GM12878 (cell line): ENCODE measurements around the gene RRAS. TPM values are rescaled to one million over a fixed set of nuclear protein-coding genes. Genes with fewer than 3 reads are reported as not detected.

Experiments used
- ATAC-seq: fragments of 200-7000 bp; cut with Tn5 transposase; 3 replicates; pipeline ENCODE4 v1.9.1; 2020; ENCODE audit warnings: mild to moderate bottlenecking, moderate library complexity
- BruUV-seq: library from RNA; stranded (reverse); fragments of 400-500 nt; replicated peaks from 2 replicates; lab custom pipeline; 2021; lab: Mats Ljungman, UMichigan
- CTCF ChIA-PET: fragments of 300-600 bp; sonication (Branson Sonifier 250); formaldehyde crosslinking; extraction: SDS; loops from one replicate; lab custom pipeline; 2021; ENCODE audit warnings: inconsistent platforms; lab: Yijun Ruan, JAX
- POLR2A ChIA-PET: fragments of 350-600 bp; formaldehyde crosslinking; extraction: SDS; loops from one replicate; lab custom pipeline; 2021; ENCODE audit warnings: inconsistent platforms; lab: Charles Lee
- RAD21 ChIA-PET: fragments of 300-600 bp; sonication (Branson Sonifier 250); formaldehyde crosslinking; loops from one replicate; lab custom pipeline; 2023; ENCODE audit warnings: antibody characterized with exemption; ENCODE audit not compliant: unreplicated experiment; lab: Charles Lee
- SMC1A ChIA-PET: fragments of 300-600 bp; sonication (Branson Sonifier 250); formaldehyde crosslinking; loops from one replicate; lab custom pipeline; 2023; ENCODE audit not compliant: unreplicated experiment, uncharacterized antibody; lab: Charles Lee
- DNase-seq: peaks from one replicate; pipeline ENCODE4 v3.0.0-alpha.2; 2011; ENCODE audit warnings: low read depth, low spot score
- FAIRE-seq: peaks from 3 replicates; lab custom pipeline; 2011; peaks lifted over from hg19 to GRCh38; lab: Jason Lieb, UNC
- H2AFZ ChIP-seq: 2 replicates; pipeline ENCODE4 v1.6.0; 2011; ENCODE audit warnings: low read depth, low read length, control low read depth; ENCODE audit not compliant: control insufficient read depth
- H3K27ac ChIP-seq: 2 replicates; pipeline ENCODE4 v1.5.1; 2011; ENCODE audit warnings: control low read depth; ENCODE audit not compliant: control insufficient read depth, insufficient read depth
- H3K27me3 ChIP-seq, 2 experiments: replicated peaks in 1 of 2; 2 replicates each; pipeline versions ENCODE4 v1.6.0 to v1.6.1; 2011; ENCODE audit warnings: low read length in 1 of 2; ENCODE audit not compliant: control insufficient read depth in 2 of 2, insufficient read depth in 2 of 2
- H3K36me3 ChIP-seq, 2 experiments: 2 replicates each; pipeline ENCODE4 v1.5.1; 2011; ENCODE audit warnings: low read length in 1 of 2; ENCODE audit not compliant: control insufficient read depth in 2 of 2, insufficient read depth in 2 of 2
- H3K4me1 ChIP-seq: 2 replicates; pipeline ENCODE4 v1.6.1; 2011; ENCODE audit warnings: mild to moderate bottlenecking, low read length, moderate library complexity, mixed read lengths; ENCODE audit not compliant: control insufficient read depth, insufficient read depth
- H3K4me2 ChIP-seq: 2 replicates; pipeline ENCODE4 v1.6.0; 2011; ENCODE audit warnings: control low read depth; ENCODE audit not compliant: control insufficient read depth, insufficient read depth
- H3K4me3 ChIP-seq: fragments of 200-600 bp; sonication (generic); 2 replicates; pipeline ENCODE4 v1.5.1; 2016
- H3K79me2 ChIP-seq: 2 replicates; pipeline ENCODE4 v1.6.0; 2011; ENCODE audit warnings: low read length; ENCODE audit not compliant: control insufficient read depth, insufficient read depth
- H3K9ac ChIP-seq: 2 replicates; pipeline ENCODE4 v1.8.0; 2011; ENCODE audit warnings: low read length, control low read depth, mixed read lengths; ENCODE audit not compliant: control insufficient read depth, insufficient read depth
- H3K9me3 ChIP-seq: replicated peaks from 3 replicates; pipeline ENCODE4 v1.5.1; 2011; ENCODE audit warnings: mild to moderate bottlenecking, low read length; ENCODE audit not compliant: control insufficient read depth, insufficient read depth
- H4K20me1 ChIP-seq: 2 replicates; pipeline ENCODE4 v1.6.0; 2011; ENCODE audit not compliant: control insufficient read depth, insufficient read depth
- CBFB ChIP-seq: IDR thresholded peaks from 2 replicates; pipeline ENCODE4 v1.6.1; 2016; ENCODE audit warnings: antibody characterized with exemption, low read depth
- FOXM1 ChIP-seq: IDR thresholded peaks from 2 replicates; pipeline ENCODE4 v1.6.1; 2012; ENCODE audit warnings: low read depth, mild to moderate bottlenecking, inconsistent platforms, low read length, moderate library complexity
- HDGF ChIP-seq: fragments of 450-650 bp; IDR thresholded peaks from 2 replicates; pipeline ENCODE4 v1.6.1; 2016; ENCODE audit warnings: antibody characterized with exemption
- IKZF2 ChIP-seq, 2 experiments: fragments of 450-650 bp; IDR thresholded peaks; 2 replicates each; pipeline ENCODE4 v1.6.1; 2017; ENCODE audit warnings: mild to moderate bottlenecking in 2 of 2, moderate library complexity in 2 of 2
- POLR2A ChIP-seq: IDR thresholded peaks from 2 replicates; pipeline ENCODE4 v1.6.1; 2011; ENCODE audit warnings: low read depth, mild to moderate bottlenecking, low read length
- POLR2AphosphoS2 ChIP-seq: IDR thresholded peaks from 2 replicates; pipeline ENCODE4 v1.6.1; 2011; ENCODE audit warnings: low read depth, mild to moderate bottlenecking, low read length, improper control_type of control experiment, moderate library complexity
- POLR2AphosphoS5 ChIP-seq: IDR thresholded peaks from 2 replicates; pipeline ENCODE4 v1.6.1; 2011; ENCODE audit warnings: mild to moderate bottlenecking, low read length, inconsistent platforms
- RB1 ChIP-seq: fragments of 450-650 bp; formaldehyde crosslinking; IDR thresholded peaks from 2 replicates; pipeline ENCODE4 v1.6.1; 2017; ENCODE audit warnings: mild to moderate bottlenecking, borderline replicate concordance
- RELA ChIP-seq: fragments of 450-650 bp; IDR thresholded peaks from 2 replicates; pipeline ENCODE4 v1.8.0; 2014; ENCODE audit warnings: borderline replicate concordance; ENCODE audit not compliant: partially characterized antibody
- SIN3A ChIP-seq: IDR thresholded peaks from 2 replicates; pipeline ENCODE4 v1.6.1; 2012; ENCODE audit warnings: low read depth, low read length, improper control_type of control experiment
- SKIL ChIP-seq: fragments of 450-650 bp; IDR thresholded peaks from 2 replicates; pipeline ENCODE4 v1.6.1; 2017; ENCODE audit warnings: mild to moderate bottlenecking, low read depth, inconsistent platforms; ENCODE audit not compliant: poor library complexity, severe bottlenecking
- SMAD5 ChIP-seq: IDR thresholded peaks from 2 replicates; pipeline ENCODE4 v1.6.1; 2016; ENCODE audit warnings: antibody characterized with exemption, low read depth
- SP1 ChIP-seq: IDR thresholded peaks from one replicate; pipeline ENCODE4 v1.6.1; 2011; ENCODE audit warnings: low read depth, low read length
- SREBF2 ChIP-seq: IDR thresholded peaks from 2 replicates; pipeline ENCODE4 v1.6.1; 2012; ENCODE audit warnings: mild to moderate bottlenecking, low read length
- ZBED1 ChIP-seq: IDR thresholded peaks from 2 replicates; pipeline ENCODE4 v1.6.1; 2016; ENCODE audit warnings: borderline replicate concordance
- ZNF24 ChIP-seq: fragments of 450-650 bp; IDR thresholded peaks from 2 replicates; pipeline ENCODE4 v1.6.1; 2017; ENCODE audit warnings: antibody characterized with exemption, mild to moderate bottlenecking
- WGBS: methylation state at CpG from one replicate; pipeline ENCODE4 v1.1.6; 2016; ENCODE audit warnings: low lambda C conversion rate; ENCODE audit not compliant: insufficient replicate concordance, insufficient coverage; ENCODE audit errors: missing lambda C conversion rate; 5-methylcytosine and 5-hydroxymethylcytosine counted together
- in situ Hi-C: fragments of 300-500 bp; cut with MboI; formaldehyde crosslinking; loops from 9 replicates; pipeline ENCODE4 v1.14.3; 2018; ENCODE audit warnings: mixed read lengths
- intact Hi-C: fragments of 100-400 bp; cut with micrococcal nuclease; formaldehyde crosslinking; loops from one replicate; pipeline ENCODE4 v1.14.2; 2022; ENCODE audit not compliant: unreplicated experiment
- polyA plus RNA-seq, 11 experiments: library from polyadenylated mRNA; depleted of rRNA in 4 of 11; unstranded in 6 of 11; stranded (reverse) in 5 of 11; fragments of >200 nt; fragmentation: Nextera tagmentation in 4 of 11; fragmentation: Illumina TruSeq in 1 of 11; extraction: Ambion mirVana in 4 of 11; extraction: Trizol in 1 of 11; gene quantifications; 1 replicate in 1 of 11; 2 replicates in 10 of 11; pipeline versions ENCODE4 v1.2.1 to v1.2.3, GENCODE V29; 2011 to 2016; ENCODE audit warnings: inconsistent platforms in 2 of 11, missing spikeins in 2 of 11, low read depth in 1 of 11
- total RNA-seq, 4 experiments: library from RNA; depleted of rRNA in 3 of 4; stranded (reverse); fragments of >200 nt in 3 of 4; fragmentation: Illumina TruSeq in 1 of 4; extraction: Trizol in 1 of 4; gene quantifications; 2 replicates each; pipeline versions ENCODE4 v1.2.1 to v1.2.3, GENCODE V29; 2013 to 2021
- TF ChIP-seq, protein P1 (sequence below): fragments of 450-650 bp; formaldehyde crosslinking; IDR thresholded peaks from 2 replicates; pipeline ENCODE4 v1.5.0; 2022; ENCODE audit warnings: mild to moderate bottlenecking, missing genetic modification characterization
- TF ChIP-seq, protein P2 (sequence below): fragments of 450-650 bp; IDR thresholded peaks from 2 replicates; pipeline ENCODE4 v1.6.1; 2016; ENCODE audit warnings: mild to moderate bottlenecking

Gene RRAS
- total and polyA plus RNA-seq, 10 of the 15 experiments (the other 5 are each of a cell fraction or from before 2014, with no cell fraction given) = 0.24 to 5.8 (median 1.8) TPM

- BruUV-seq = no TSS peak
- peak; percentile 77 for TF ChIP-seq SP1
- TF ChIP-seq CBFB = peak; percentile 85
- peak; percentile 80; the same call in 1 of the 2 replicates for TF ChIP-seq POLR2AphosphoS2
- no peak for TF ChIP-seq FOXM1
- no peak for TF ChIP-seq ZNF24
- TF ChIP-seq SREBF2 = 0 out of 2 replicates have a peak, but pooled peaks have one; percentile 9
- TF ChIP-seq, protein P1, sequence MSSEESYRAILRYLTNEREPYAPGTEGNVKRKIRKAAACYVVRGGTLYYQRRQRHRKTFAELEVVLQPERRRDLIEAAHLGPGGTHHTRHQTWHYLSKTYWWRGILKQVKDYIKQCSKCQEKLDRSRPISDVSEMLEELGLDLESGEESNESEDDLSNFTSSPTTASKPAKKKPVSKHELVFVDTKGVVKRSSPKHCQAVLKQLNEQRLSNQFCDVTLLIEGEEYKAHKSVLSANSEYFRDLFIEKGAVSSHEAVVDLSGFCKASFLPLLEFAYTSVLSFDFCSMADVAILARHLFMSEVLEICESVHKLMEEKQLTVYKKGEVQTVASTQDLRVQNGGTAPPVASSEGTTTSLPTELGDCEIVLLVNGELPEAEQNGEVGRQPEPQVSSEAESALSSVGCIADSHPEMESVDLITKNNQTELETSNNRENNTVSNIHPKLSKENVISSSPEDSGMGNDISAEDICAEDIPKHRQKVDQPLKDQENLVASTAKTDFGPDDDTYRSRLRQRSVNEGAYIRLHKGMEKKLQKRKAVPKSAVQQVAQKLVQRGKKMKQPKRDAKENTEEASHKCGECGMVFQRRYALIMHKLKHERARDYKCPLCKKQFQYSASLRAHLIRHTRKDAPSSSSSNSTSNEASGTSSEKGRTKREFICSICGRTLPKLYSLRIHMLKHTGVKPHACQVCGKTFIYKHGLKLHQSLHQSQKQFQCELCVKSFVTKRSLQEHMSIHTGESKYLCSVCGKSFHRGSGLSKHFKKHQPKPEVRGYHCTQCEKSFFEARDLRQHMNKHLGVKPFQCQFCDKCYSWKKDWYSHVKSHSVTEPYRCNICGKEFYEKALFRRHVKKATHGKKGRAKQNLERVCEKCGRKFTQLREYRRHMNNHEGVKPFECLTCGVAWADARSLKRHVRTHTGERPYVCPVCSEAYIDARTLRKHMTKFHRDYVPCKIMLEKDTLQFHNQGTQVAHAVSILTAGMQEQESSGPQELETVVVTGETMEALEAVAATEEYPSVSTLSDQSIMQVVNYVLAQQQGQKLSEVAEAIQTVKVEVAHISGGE (CRISPR knock-in tag) = no peak
- peak; percentile 33; the same call in 1 of the 2 replicates for TF ChIP-seq SIN3A
- TF ChIP-seq IKZF2 (IDR thresholded peaks at IDR 0.05) = peak; percentile 94 to 98
- 0 out of 2 replicates have a peak, but pooled peaks have one; percentile 22 for TF ChIP-seq ZBED1
- TF ChIP-seq SKIL = peak; percentile 98
- peak; percentile 82; the same call in 1 of the 2 replicates for TF ChIP-seq RB1
- peak; percentile 86 for TF ChIP-seq POLR2A
- peak; percentile 93 for TF ChIP-seq SMAD5
- TF ChIP-seq RELA = peak; percentile 79
- TF ChIP-seq HDGF = peak; percentile 68; the same call in 1 of the 2 replicates
- TF ChIP-seq POLR2AphosphoS5 = peak; percentile 99
- TF ChIP-seq, protein P2, sequence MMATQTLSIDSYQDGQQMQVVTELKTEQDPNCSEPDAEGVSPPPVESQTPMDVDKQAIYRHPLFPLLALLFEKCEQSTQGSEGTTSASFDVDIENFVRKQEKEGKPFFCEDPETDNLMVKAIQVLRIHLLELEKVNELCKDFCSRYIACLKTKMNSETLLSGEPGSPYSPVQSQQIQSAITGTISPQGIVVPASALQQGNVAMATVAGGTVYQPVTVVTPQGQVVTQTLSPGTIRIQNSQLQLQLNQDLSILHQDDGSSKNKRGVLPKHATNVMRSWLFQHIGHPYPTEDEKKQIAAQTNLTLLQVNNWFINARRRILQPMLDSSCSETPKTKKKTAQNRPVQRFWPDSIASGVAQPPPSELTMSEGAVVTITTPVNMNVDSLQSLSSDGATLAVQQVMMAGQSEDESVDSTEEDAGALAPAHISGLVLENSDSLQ = no peak
Measured at GRCh38 chr19:49676136-49676783, 36.3 kb upstream of the RRAS start.

More at GRCh38 chr19:49676136-49676783, 36.3 kb upstream of the RRAS start:
- Histone ChIP-seq H3K27me3 (no peaks in the 10 kb centered on the region), H3K9me3 (no peaks in the 10 kb centered on the region), H3K4me2 (peak overlapping the region; percentile 72), H3K36me3 (peaks cover 0 to 3% of the 10 kb centered on the region in 2 experiments; a peak in 3 of 4 replicates), H3K27ac (peak overlapping the region; percentile 99), H2AFZ (peak overlapping the region; percentile 95), H3K79me2 (peaks cover 41% of the 10 kb centered on the region), H3K9ac (peak overlapping the region; percentile 91), H4K20me1 (peaks cover 10% of the 10 kb centered on the region), H3K4me3 (peak overlapping the region; percentile 94), H3K4me1 (peaks cover 38% of the 10 kb centered on the region)
- RAD21 ChIA-PET = interaction anchor here (0.7 to 8.6 kb wide), 17 partner anchors 11 to 496 kb away, joined by 3 to 131 read pairs (median 4); partner anchors contain the start of genes AP2A1, BCL2L12, IRF3 and NOSIP
- FAIRE-seq = peak; percentile 99
- ATAC-seq = peak; percentile 19
- CTCF ChIA-PET = interaction anchor here (1.1 to 10.5 kb wide), 9 partner anchors 10 to 203 kb away, joined by 3 to 130 read pairs (median 5); partner anchors contain the start of genes BCL2L12, IRF3, PRR12 and RRAS
- DNase-seq = peak; percentile 84
- in situ Hi-C loops (no loop called here), intact Hi-C loops (loop anchor here (1.0 to 5.0 kb wide), 4 partner anchors 36 to 191 kb away; partner anchors contain the start of genes PNKP, RPS11 and RRAS)
- SMC1A ChIA-PET = interaction anchor here (0.5 to 2.7 kb wide), 14 partner anchors 12 to 309 kb away, joined by 3 to 11 read pairs (median 3); partner anchors contain the start of genes FUZ, NOSIP, PRR12 and PRRG2
- POLR2A ChIA-PET = interaction anchor here (0.5 to 11.2 kb wide), 28 partner anchors 10 to 718 kb away, joined by 3 to 200 read pairs (median 4); partner anchors contain the start of genes AP2A1, BCL2L12, IRF3 and MED25
- under 1% methylated on average over 27 of the region's 27 CpGs for WGBS
